H1 (cell line): ENCODE results near the gene SCO2. TPM values are rescaled to one million over a fixed set of nuclear protein-coding genes. Genes with fewer than 3 reads are reported as not detected.

Source experiments
- CTCF ChIA-PET: fragments of 300-600 bp; sonication (Branson Sonifier 250); formaldehyde crosslinking; loops from one replicate; lab custom pipeline; 2021; ENCODE audit not compliant: partially characterized antibody; lab: Charles Lee
- POLR2A ChIA-PET: fragments of 300-600 bp; sonication (Branson Sonifier 250); formaldehyde crosslinking; loops from one replicate; lab custom pipeline; 2021; ENCODE audit warnings: inconsistent platforms; ENCODE audit not compliant: partially characterized antibody; lab: Charles Lee
- DNase-seq, 2 experiments: peaks; one replicate each; pipeline versions ENCODE4 v3.0.0 to v3.0.0-alpha.2; 2010 to 2022; ENCODE audit warnings: low spot score in 2 of 2, low read depth in 1 of 2, mixed read lengths in 1 of 2
- FAIRE-seq: peaks from 2 replicates; lab custom pipeline; 2011; peaks lifted over from hg19 to GRCh38; lab: Jason Lieb, UNC
- H2AFZ ChIP-seq: 2 replicates; pipeline ENCODE4 v1.8.1; 2012; ENCODE audit warnings: low read length, inconsistent platforms
- H2AK5ac ChIP-seq: 2 replicates; pipeline ENCODE4 v1.6.1; 2013; ENCODE audit warnings: low read depth, low read length
- H2BK120ac ChIP-seq: replicated peaks from 2 replicates; pipeline ENCODE3; 2013; ENCODE audit warnings: low read depth, low read length, inconsistent platforms
- H2BK12ac ChIP-seq: 2 replicates; pipeline ENCODE4 v1.6.1; 2013; ENCODE audit warnings: low read depth, low read length
- H2BK15ac ChIP-seq: 2 replicates; pipeline ENCODE4 v1.6.1; 2013; ENCODE audit warnings: low read length
- H2BK20ac ChIP-seq: 2 replicates; pipeline ENCODE4 v1.6.1; 2013; ENCODE audit warnings: low read length
- H2BK5ac ChIP-seq: 2 replicates; pipeline ENCODE4 v1.6.1; 2013; ENCODE audit warnings: low read depth, low read length
- H3K14ac ChIP-seq: 2 replicates; pipeline ENCODE4 v1.6.1; 2013; ENCODE audit warnings: inconsistent platforms; ENCODE audit not compliant: insufficient read length
- H3K18ac ChIP-seq: 2 replicates; pipeline ENCODE4 v1.6.1; 2013; ENCODE audit warnings: low read length; ENCODE audit errors: extremely low read depth
- H3K23ac ChIP-seq: 2 replicates; pipeline ENCODE4 v1.6.1; 2013; ENCODE audit warnings: inconsistent platforms; ENCODE audit not compliant: insufficient read length
- H3K23me2 ChIP-seq: 2 replicates; pipeline ENCODE4 v1.6.1; 2013; ENCODE audit warnings: low read depth, low read length
- H3K27ac ChIP-seq: 2 replicates; pipeline ENCODE4 v1.6.1; 2011; ENCODE audit warnings: low read depth, low read length, inconsistent platforms
- H3K27me3 ChIP-seq, 4 experiments: replicated peaks in 1 of 4; 1 replicate in 1 of 4; 2 replicates in 3 of 4; pipeline versions ENCODE4 v1.6.1 to v1.8.1; 2011 to 2013; ENCODE audit warnings: low read length in 3 of 4, mild to moderate bottlenecking in 3 of 4, inconsistent platforms in 2 of 4, mixed read lengths in 2 of 4, moderate library complexity in 1 of 4; ENCODE audit not compliant: control insufficient read depth in 3 of 4, insufficient read depth in 3 of 4; ENCODE audit errors: extremely low read depth in 1 of 4
- H3K36me3 ChIP-seq, 4 experiments: 2 replicates each; pipeline versions ENCODE4 v1.6.1 to v1.8.1; 2011 to 2013; ENCODE audit warnings: mild to moderate bottlenecking in 4 of 4, low read length in 3 of 4, moderate library complexity in 2 of 4, control low read depth in 1 of 4, inconsistent platforms in 1 of 4; ENCODE audit not compliant: insufficient read depth in 4 of 4, control insufficient read depth in 2 of 4
- H3K4ac ChIP-seq: replicated peaks from 2 replicates; pipeline ENCODE3; 2013; ENCODE audit warnings: low read length, low read depth, mixed read lengths, inconsistent platforms; ENCODE audit not compliant: insufficient read length
- H3K4me1 ChIP-seq, 4 experiments: replicated peaks in 1 of 4; 1 replicate in 1 of 4; 2 replicates in 3 of 4; pipeline versions ENCODE4 v1.6.1 to v1.8.1; 2011 to 2013; ENCODE audit warnings: low read length in 3 of 4, inconsistent platforms in 2 of 4, mixed read lengths in 1 of 4; ENCODE audit not compliant: insufficient read depth in 4 of 4, control insufficient read depth in 3 of 4
- H3K4me2 ChIP-seq, 2 experiments: 2 replicates each; pipeline versions ENCODE4 v1.6.1 to v1.8.1; 2011 to 2013; ENCODE audit warnings: low read depth in 2 of 2, low read length in 2 of 2, control low read depth in 1 of 2, inconsistent platforms in 1 of 2, mild to moderate bottlenecking in 1 of 2; ENCODE audit not compliant: insufficient read depth in 1 of 2
- H3K4me3 ChIP-seq, 4 experiments: fragments of 200-600, 300-600 bp in 1 of 4; sonication (generic), shearing (Covaris generic), sonication (Bioruptor Twin) in 1 of 4; 2 replicates each; pipeline versions ENCODE4 v1.5.1 to v1.8.1; 2011 to 2016; ENCODE audit warnings: low read length in 4 of 4, low read depth in 3 of 4, control low read depth in 2 of 4, inconsistent platforms in 2 of 4, mild to moderate bottlenecking in 2 of 4, mixed read lengths in 1 of 4, moderate library complexity in 1 of 4; ENCODE audit not compliant: insufficient read depth in 2 of 4; ENCODE audit errors: extremely low read depth in 1 of 4
- H3K56ac ChIP-seq: replicated peaks from 2 replicates; pipeline ENCODE3; 2013; ENCODE audit warnings: low read depth, mild to moderate bottlenecking, mixed read lengths, low read length, inconsistent platforms; ENCODE audit not compliant: insufficient read length
- H3K79me1 ChIP-seq: 2 replicates; pipeline ENCODE4 v1.6.1; 2013; ENCODE audit warnings: low read depth, low read length, control low read depth
- H3K79me2 ChIP-seq, 2 experiments: 2 replicates each; pipeline versions ENCODE4 v1.6.1 to v1.8.1; 2012 to 2013; ENCODE audit warnings: low read length in 2 of 2, mild to moderate bottlenecking in 2 of 2, inconsistent platforms in 1 of 2; ENCODE audit not compliant: insufficient read depth in 2 of 2, control insufficient read depth in 1 of 2
- H3K9ac ChIP-seq, 4 experiments: replicated peaks in 1 of 4; 1 replicate in 1 of 4; 2 replicates in 3 of 4; pipeline versions ENCODE4 v1.6.1 to v1.8.1; 2011 to 2013; ENCODE audit warnings: low read depth in 3 of 4, low read length in 3 of 4, control low read depth in 2 of 4, mild to moderate bottlenecking in 2 of 4, moderate library complexity in 2 of 4, inconsistent platforms in 1 of 4; ENCODE audit errors: extremely low read depth in 1 of 4
- H3K9me3 ChIP-seq, 2 experiments: 2 replicates each; pipeline versions ENCODE4 v1.6.1 to v1.8.1; 2012 to 2013; ENCODE audit warnings: mild to moderate bottlenecking in 2 of 2, moderate library complexity in 2 of 2, control low read depth in 1 of 2, inconsistent platforms in 1 of 2, low read depth in 1 of 2, low read length in 1 of 2, mixed read lengths in 1 of 2; ENCODE audit not compliant: insufficient read depth in 2 of 2
- H4K20me1 ChIP-seq, 2 experiments: replicated peaks in 1 of 2; 2 replicates each; pipeline versions ENCODE3 to v1.8.1; 2011 to 2013; ENCODE audit warnings: inconsistent platforms in 2 of 2, low read length in 2 of 2, mild to moderate bottlenecking in 1 of 2; ENCODE audit not compliant: insufficient read depth in 2 of 2, control insufficient read depth in 1 of 2
- H4K5ac ChIP-seq: 2 replicates; pipeline ENCODE4 v1.6.1; 2013; ENCODE audit warnings: low read length, low read depth, mixed read lengths, inconsistent platforms; ENCODE audit not compliant: insufficient read length
- H4K8ac ChIP-seq: 2 replicates; pipeline ENCODE4 v1.8.0; 2013; ENCODE audit warnings: mild to moderate bottlenecking, moderate library complexity, low read length, inconsistent platforms; ENCODE audit not compliant: insufficient read depth; ENCODE audit errors: extremely low read depth
- H4K91ac ChIP-seq: replicated peaks from 2 replicates; pipeline ENCODE3; 2013; ENCODE audit warnings: low read length, mixed read lengths, inconsistent platforms; ENCODE audit not compliant: insufficient read length
- BRCA1 ChIP-seq: IDR thresholded peaks from 2 replicates; pipeline ENCODE4 v1.6.1; 2012; ENCODE audit warnings: low read depth, low read length, improper control_type of control experiment
- EGR1 ChIP-seq: IDR thresholded peaks from 2 replicates; pipeline ENCODE4 v1.6.1; 2011; ENCODE audit warnings: low read depth, low read length, borderline replicate concordance
- FOSL1 ChIP-seq: IDR thresholded peaks from 2 replicates; pipeline ENCODE4 v1.6.1; 2011; ENCODE audit warnings: mild to moderate bottlenecking, low read depth, low read length, moderate library complexity; ENCODE audit not compliant: insufficient read depth
- GABPA ChIP-seq: IDR thresholded peaks from 2 replicates; pipeline ENCODE4 v1.6.1; 2011; ENCODE audit warnings: mild to moderate bottlenecking, low read length, moderate library complexity, borderline replicate concordance; ENCODE audit not compliant: insufficient read depth
- HDAC2 ChIP-seq, 2 experiments: fragments of 300-600 bp in 1 of 2; sonication (generic) in 1 of 2; IDR thresholded peaks; 2 replicates each; pipeline ENCODE4 v1.6.1; 2011 to 2012; ENCODE audit warnings: low read depth in 2 of 2, low read length in 2 of 2, mild to moderate bottlenecking in 2 of 2, moderate library complexity in 2 of 2, borderline replicate concordance in 1 of 2, inconsistent platforms in 1 of 2
- HDAC6 ChIP-seq: IDR thresholded peaks from one replicate; pipeline ENCODE4 v1.7.1; 2012; ENCODE audit warnings: low read depth, mild to moderate bottlenecking, inconsistent platforms, low read length, moderate library complexity
- MAFK ChIP-seq: IDR thresholded peaks from 2 replicates; pipeline ENCODE4 v1.6.1; 2012; ENCODE audit warnings: low read depth, mild to moderate bottlenecking, improper control_type of control experiment, low read length
- NRF1 ChIP-seq: IDR thresholded peaks from 2 replicates; pipeline ENCODE4 v1.6.1; 2011; ENCODE audit warnings: mild to moderate bottlenecking, low read depth, low read length, improper control_type of control experiment
- PHF8 ChIP-seq: fragments of 200-600 bp; sonication (generic); conservative IDR thresholded peaks from 2 replicates; pipeline ENCODE4 v1.7.1; 2012; ENCODE audit warnings: low read depth, mild to moderate bottlenecking, inconsistent platforms, low read length, moderate library complexity
- POLR2A ChIP-seq, 2 experiments: IDR thresholded peaks; 1 replicate in 1 of 2; 2 replicates in 1 of 2; pipeline ENCODE4 v1.6.1; 2011; ENCODE audit warnings: low read depth in 2 of 2, low read length in 2 of 2, mild to moderate bottlenecking in 2 of 2; ENCODE audit errors: control extremely low read depth in 1 of 2
- RAD21 ChIP-seq, 2 experiments: IDR thresholded peaks in 1 of 2; conservative IDR thresholded peaks in 1 of 2; 2 replicates each; pipeline ENCODE4 v1.6.1; 2011; ENCODE audit warnings: low read depth in 2 of 2, low read length in 2 of 2, improper control_type of control experiment in 1 of 2, inconsistent platforms in 1 of 2, mild to moderate bottlenecking in 1 of 2, moderate library complexity in 1 of 2
- SP1 ChIP-seq: IDR thresholded peaks from 2 replicates; pipeline ENCODE4 v1.6.1; 2011; ENCODE audit warnings: low read depth, low read length
- SUZ12 ChIP-seq: fragments of 200-600 bp; sonication (generic); IDR thresholded peaks from 2 replicates; pipeline ENCODE4 v1.6.1; 2012; ENCODE audit warnings: mild to moderate bottlenecking, inconsistent platforms, low read length, moderate library complexity, mixed read lengths
- ZNF274 ChIP-seq: IDR thresholded peaks from 2 replicates; pipeline ENCODE4 v1.7.0; 2012; ENCODE audit warnings: low read length, borderline replicate concordance; ENCODE audit errors: extremely low read depth
- WGBS, 2 experiments: shearing (Covaris generic) in 1 of 2; methylation state at CpG; one replicate each; pipeline versions ENCODE4 v1.1.6 to v1.1.7; 2013 to 2015; ENCODE audit warnings: low lambda C conversion rate in 2 of 2, mixed read lengths in 2 of 2, inconsistent platforms in 1 of 2, low coverage in 1 of 2, missing lambda C conversion rate in 1 of 2; ENCODE audit not compliant: insufficient replicate concordance in 2 of 2, insufficient coverage in 1 of 2, insufficient read length in 1 of 2; ENCODE audit errors: extremely low coverage in 1 of 2, missing lambda C conversion rate in 1 of 2; 5-methylcytosine and 5-hydroxymethylcytosine counted together
- polyA plus RNA-seq, 7 experiments: library from polyadenylated mRNA; depleted of rRNA in 3 of 7; stranded (reverse) in 5 of 7; unstranded in 2 of 7; fragments of >200 nt in 5 of 7; fragments of 200-250 nt in 2 of 7; gene quantifications; 1 replicate in 5 of 7; 2 replicates in 1 of 7; 4 replicates in 1 of 7; pipeline versions ENCODE4 v1.2.1 to v1.2.3, GENCODE V29; 2011 to 2013; ENCODE audit warnings: missing spikeins in 2 of 7, mixed read lengths in 2 of 7
- total RNA-seq: library from RNA; stranded (reverse); fragmentation: NEBNext Ultra II Directional; extraction: Animal tissue kit (Norgen Biotek cat#: 25700); gene quantifications from 2 replicates; pipeline ENCODE4 v1.2.1, GENCODE V29; 2021

SCO2 gene
- total and polyA plus RNA-seq, 2 of the 8 experiments (the other 6 are each of a cell fraction or from before 2014, with no cell fraction given) = 2.0 TPM; not detected in 1

DNA sequence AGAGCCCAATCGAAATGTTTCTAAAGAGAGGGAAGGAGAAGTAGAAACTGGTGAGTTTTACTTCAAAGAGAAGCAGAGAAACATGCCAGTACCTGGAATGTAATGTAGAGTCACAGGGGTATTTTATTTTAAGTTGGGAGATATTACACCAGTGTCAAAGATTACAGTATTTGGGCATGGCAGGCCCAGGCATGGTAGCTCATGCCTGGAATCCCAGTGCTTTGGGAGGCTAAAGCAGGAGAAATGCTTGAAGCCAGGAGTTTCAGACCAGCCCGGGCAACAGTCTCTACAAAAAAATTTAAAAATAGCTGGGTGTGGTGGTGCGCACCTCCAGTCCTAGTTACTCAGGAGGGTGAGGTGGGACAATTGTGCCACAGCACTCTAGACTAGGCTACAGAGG lies 34.6 kb upstream of the SCO2 start:
- no peak overlapping the region for H4K91ac ChIP-seq
- no peak overlapping the region for H3K4me3 ChIP-seq
- H3K79me1 ChIP-seq = no peaks in the 10 kb centered on the region
- no peaks in the 10 kb centered on the region for H3K9me3 ChIP-seq
- no peak overlapping the region for H2BK12ac ChIP-seq
- no peaks in the 10 kb centered on the region for H3K36me3 ChIP-seq
- H2BK15ac ChIP-seq = no peak overlapping the region
- H3K4me2 ChIP-seq = no peak overlapping the region
- CTCF ChIA-PET = interaction anchor here (0.7 to 2.1 kb wide), 4 partner anchors 34 to 132 kb away, joined by 3 to 6 read pairs (median 4); partner anchors contain the start of gene SCO2
- no peak overlapping the region for H2AK5ac ChIP-seq
- H2BK20ac ChIP-seq = no peak overlapping the region
- no peak overlapping the region for H2AFZ ChIP-seq
- H3K23me2 ChIP-seq = peaks cover 3% of the 10 kb centered on the region; the same call in 1 of the 2 replicates
- POLR2A ChIA-PET = interaction anchor here (0.7 kb wide), 1 partner anchor 22 kb away, joined by 3 read pairs; no protein-coding TSS in a partner anchor
- no peak overlapping the region for H3K18ac ChIP-seq
- H4K8ac ChIP-seq = no peak overlapping the region
- H2BK120ac ChIP-seq = no peak overlapping the region
- H3K27me3 ChIP-seq = peaks cover 0 to 5% (median 3%) of the 10 kb centered on the region in 4 experiments; a peak in 5 of 7 replicates
- H3K23ac ChIP-seq = no peak overlapping the region
- WGBS, 2 experiments = 92% methylated on average over 3 of the region's 3 CpGs; no CpG with 5 or more reads in 1 of the 2 experiments
- no peak for DNase-seq
- no peak for FAIRE-seq
- H3K27ac ChIP-seq = no peak overlapping the region
- no peak overlapping the region for H3K56ac ChIP-seq
- H3K4ac ChIP-seq = no peak overlapping the region
- H3K9ac ChIP-seq = no peak overlapping the region
- H4K5ac ChIP-seq = no peak overlapping the region
- no peak overlapping the region for H3K14ac ChIP-seq
- no peak overlapping the region for H2BK5ac ChIP-seq
- peaks cover 0 to 5% (median 1%) of the 10 kb centered on the region in 4 experiments; a peak in 4 of 7 replicates for H3K4me1 ChIP-seq
- no peaks in the 10 kb centered on the region for H4K20me1 ChIP-seq
- no peaks in the 10 kb centered on the region for H3K79me2 ChIP-seq
- TF ChIP-seq NRF1 (no peak), MAFK (no peak), SUZ12 (no peak), BRCA1 (no peak), FOSL1 (no peak), EGR1 (no peak), SP1 (no peak), PHF8 (no peak), RAD21 (IDR thresholded peaks at IDR 0.05 in 1 of 2, conservative IDR thresholded peaks at IDR 0.05 in 1 of 2; ENCODE audit: low read depth in 2 of 2, low read length in 2 of 2) (no peak), HDAC6 (no peak), HDAC2 (IDR thresholded peaks at IDR 0.05; ENCODE audit: borderline replicate concordance in 1 of 2, low read depth in 2 of 2, low read length in 2 of 2) (no peak), GABPA (no peak), POLR2A (IDR thresholded peaks at IDR 0.05; ENCODE audit: control extremely low read depth in 1 of 2, low read depth in 2 of 2, low read length in 2 of 2) (no peak), ZNF274 (no peak)
